GM12873 (cell line): ENCODE data around the gene ZSCAN2.

ENCODE experiments used
- CTCF ChIP-seq: IDR thresholded peaks from 2 replicates; pipeline ENCODE4 v1.5.1; 2012; ENCODE audit warnings: low read depth, mild to moderate bottlenecking, moderate library complexity, low read length, control low read depth; ENCODE audit not compliant: insufficient read depth; ENCODE audit errors: missing control alignments

Gene ZSCAN2

GRCh38 chr15:84606653-84607120 lies 5.9 kb downstream of the ZSCAN2 start:
- no peak for TF ChIP-seq CTCF

GRCh38 chr15:84608707-84609284 lies 8.0 kb downstream of the ZSCAN2 start:
- TF ChIP-seq CTCF = no peak

- no peak for TF ChIP-seq CTCF
Observed at GRCh38 chr15:84609818-84610525, 9.2 kb downstream of the ZSCAN2 start.

- TF ChIP-seq CTCF = no peak
Observed at GRCh38 chr15:84611631-84612030, 10.8 kb downstream of the ZSCAN2 start.

GRCh38 chr15:84616235-84616634 lies 15.4 kb downstream of the ZSCAN2 start:
- TF ChIP-seq CTCF = no peak

- no peak for TF ChIP-seq CTCF
Observed at GRCh38 chr15:84620626-84621025, 19.8 kb downstream of the ZSCAN2 start.

- no peak for TF ChIP-seq CTCF
Observed at GRCh38 chr15:84621358-84621979, 20.7 kb downstream of the ZSCAN2 start.
